ENCODE measurements around the gene ZNF624. TPM values are rescaled to one million over a fixed set of nuclear protein-coding genes. Genes with fewer than 3 reads are reported as not detected.
"Not testable (repeated sequence)": the region's sequence is repeated elsewhere in the genome, so short reads cannot be mapped to it uniquely, and the experiment has no call there.

Gene ZNF624
- total RNA-seq, 1 experiment from 2014 or later = 1.3 TPM

- no peaks in the 10 kb centered on the region for H3K27me3 ChIP-seq (ENCODE audit: insufficient read depth, low read length)
- TF ChIP-seq CTCF (conservative IDR thresholded peaks at IDR 0.05) = no peak
Observed at GRCh38 chr17:16676676-16677268, 23.1 kb upstream of the ZNF624 start.

GRCh38 chr17:16666907-16667636 is 13.4 kb upstream of the ZNF624 start:
- H3K9me3 Mint-ChIP-seq; H3K9me3 ChIP-seq (ENCODE audit: control insufficient read depth, low read depth, low read length); H4K20me1 ChIP-seq (ENCODE audit: control insufficient read depth, insufficient read depth, insufficient read length); H2BK12ac ChIP-seq (ENCODE audit: insufficient read length, low read depth, low read length); H3K36me3 Mint-ChIP-seq (ENCODE audit: insufficient read depth in 1 of 3, low read depth in 3 of 3); H4K5ac ChIP-seq (ENCODE audit: insufficient read length, low read depth, low read length); H3K79me1 ChIP-seq (ENCODE audit: insufficient read depth, low read depth, low read length, poor library complexity, severe bottlenecking); H2BK20ac ChIP-seq (ENCODE audit: low read depth, low read length, poor library complexity, severe bottlenecking); H3K4ac ChIP-seq (ENCODE audit: low read depth, low read length); H3K9ac ChIP-seq (ENCODE audit: extremely low read depth, insufficient read length, low read length); H3K56ac ChIP-seq (ENCODE audit: insufficient read length, low read depth, low read length); H3K79me2 ChIP-seq (ENCODE audit: insufficient read depth, low read length); H2AK5ac ChIP-seq (ENCODE audit: insufficient read length, low read length); H3T11ph ChIP-seq (ENCODE audit: low read length); H3K4me1 Mint-ChIP-seq; H2BK15ac ChIP-seq (ENCODE audit: low read depth, low read length); H3K27me3 ChIP-seq (ENCODE audit: insufficient read depth, low read length); H3K23me2 ChIP-seq (ENCODE audit: insufficient read length, low read depth, low read length, poor library complexity, severe bottlenecking); H2BK120ac ChIP-seq (ENCODE audit: low read depth, low read length, poor library complexity, severe bottlenecking); H3K4me1 ChIP-seq (ENCODE audit: insufficient read depth, low read length); H3K27ac ChIP-seq (ENCODE audit: insufficient read length, low read depth, low read length); H4K8ac ChIP-seq (replicated peaks; ENCODE audit: insufficient read length, low read depth, low read length); H2BK5ac ChIP-seq (ENCODE audit: insufficient read length, low read length); H3K23ac ChIP-seq (ENCODE audit: insufficient read length, low read depth, low read length); H2AFZ ChIP-seq (ENCODE audit: low read length); H4K91ac ChIP-seq (ENCODE audit: insufficient read length, low read depth, low read length): not testable (repeated sequence)
- Mint-ChIP-seq H3K27me3 (ENCODE audit: low read depth) (peaks cover 16% of the 10 kb centered on the region), H3K4me3 (peak overlapping the region; percentile 52 to 71), H3K27ac (peak overlapping the region in 1 of 3 experiments; percentile 65; a peak in 1 of 7 replicates)
- peak overlapping the region; percentile 87 for H3K18ac ChIP-seq (ENCODE audit: insufficient read length, low read depth, low read length)
- H3K4me2 ChIP-seq (ENCODE audit: insufficient read depth, insufficient read length, low read length) = peak overlapping the region; percentile 17
- peak overlapping the region; percentile 88 for H3K14ac ChIP-seq (ENCODE audit: insufficient read depth, low read length)
- peak; percentile 66 for DNase-seq
- WGBS (ENCODE audit: extremely low coverage, insufficient read length, low lambda C conversion rate) = no CpG with 5 or more reads among the region's 61 CpGs

More at GRCh38 chr17:16676676-16677268, 23.1 kb upstream of the ZNF624 start:
- no peak overlapping the region for H3K23ac ChIP-seq (ENCODE audit: insufficient read length, low read depth, low read length)
- Mint-ChIP-seq H3K27ac (no peak overlapping the region), H3K27me3 (ENCODE audit: low read depth) (no peaks in the 10 kb centered on the region), H3K4me3 (no peak overlapping the region), H3K9me3 (no peaks in the 10 kb centered on the region), H3K4me1 (peaks cover 0 to 12% of the 10 kb centered on the region in 2 experiments; a peak in 2 of 4 replicates), H3K36me3 (ENCODE audit: insufficient read depth in 1 of 3, low read depth in 3 of 3) (no peaks in the 10 kb centered on the region)
- H3K56ac ChIP-seq (ENCODE audit: insufficient read length, low read depth, low read length) = no peak overlapping the region
- H2BK20ac ChIP-seq (ENCODE audit: low read depth, low read length, poor library complexity, severe bottlenecking) = no peak overlapping the region
- no peaks in the 10 kb centered on the region for H3K4me1 ChIP-seq (ENCODE audit: insufficient read depth, low read length)
- no peak overlapping the region for H3T11ph ChIP-seq (ENCODE audit: low read length)
- no peak overlapping the region for H4K91ac ChIP-seq (ENCODE audit: insufficient read length, low read depth, low read length)
- H2BK5ac ChIP-seq (ENCODE audit: insufficient read length, low read length) = no peak overlapping the region
- H3K18ac ChIP-seq (ENCODE audit: insufficient read length, low read depth, low read length) = no peak overlapping the region
- H3K79me1 ChIP-seq (ENCODE audit: insufficient read depth, low read depth, low read length, poor library complexity, severe bottlenecking) = no peaks in the 10 kb centered on the region
- no peak overlapping the region for H3K9ac ChIP-seq (ENCODE audit: extremely low read depth, insufficient read length, low read length)
- no peaks in the 10 kb centered on the region for H4K20me1 ChIP-seq (ENCODE audit: control insufficient read depth, insufficient read depth, insufficient read length)
- H4K5ac ChIP-seq (ENCODE audit: insufficient read length, low read depth, low read length) = no peak overlapping the region
- no peak overlapping the region for H3K14ac ChIP-seq (ENCODE audit: insufficient read depth, low read length)
- no peak overlapping the region for H2BK12ac ChIP-seq (ENCODE audit: insufficient read length, low read depth, low read length)
- H3K79me2 ChIP-seq (ENCODE audit: insufficient read depth, low read length) = no peaks in the 10 kb centered on the region
- no peak overlapping the region for H2BK15ac ChIP-seq (ENCODE audit: low read depth, low read length)
- H4K8ac ChIP-seq (replicated peaks; ENCODE audit: insufficient read length, low read depth, low read length) = no peak overlapping the region
- DNase-seq = no peak
- no peaks in the 10 kb centered on the region for H3K9me3 ChIP-seq (ENCODE audit: control insufficient read depth, low read depth, low read length)
- no peak overlapping the region for H3K4ac ChIP-seq (ENCODE audit: low read depth, low read length)
- H2BK120ac ChIP-seq (ENCODE audit: low read depth, low read length, poor library complexity, severe bottlenecking) = no peak overlapping the region
- no peak overlapping the region for H3K4me2 ChIP-seq (ENCODE audit: insufficient read depth, insufficient read length, low read length)
- no peak overlapping the region for H3K27ac ChIP-seq (ENCODE audit: insufficient read length, low read depth, low read length)
- H2AK5ac ChIP-seq (ENCODE audit: insufficient read length, low read length) = no peak overlapping the region
- WGBS (ENCODE audit: extremely low coverage, insufficient read length, low lambda C conversion rate) = no CpG with 5 or more reads among the region's 6 CpGs
- no peaks in the 10 kb centered on the region for H3K23me2 ChIP-seq (ENCODE audit: insufficient read length, low read depth, low read length, poor library complexity, severe bottlenecking)
- H2AFZ ChIP-seq (ENCODE audit: low read length) = no peak overlapping the region
